GM23338 (cell line): ENCODE data around the gene LRP1B. TPM values are rescaled to one million over a fixed set of nuclear protein-coding genes. Genes with fewer than 3 reads are reported as not detected.

Experiments
- ATAC-seq: fragments of 200-7000 bp; cut with Tn5 transposase; 3 replicates; pipeline ENCODE4 v1.9.1; 2020
- DNase-seq: peaks from one replicate; pipeline ENCODE4 v3.0.0-alpha.2; 2015; ENCODE audit warnings: low spot score
- H2AFZ ChIP-seq: fragments of 200-600 bp; sonication (generic); 2 replicates; pipeline ENCODE4 v1.8.0; 2016; ENCODE audit warnings: antibody characterized with exemption, mild to moderate bottlenecking, moderate library complexity
- H3F3A ChIP-seq: fragments of 200-600 bp; sonication (generic); replicated peaks from 2 replicates; pipeline ENCODE4 v1.8.0; 2017; ENCODE audit warnings: antibody characterized with exemption, mixed run types, low read depth
- H3K27ac ChIP-seq: fragments of 200-600 bp; sonication (generic); 2 replicates; pipeline ENCODE4 v1.6.1; 2016; ENCODE audit warnings: low read depth
- H3K27me3 ChIP-seq: fragments of 200-600 bp; sonication (generic); 2 replicates; pipeline ENCODE4 v1.8.0; 2016; ENCODE audit warnings: mild to moderate bottlenecking, mixed run types, moderate library complexity; ENCODE audit not compliant: insufficient read depth
- H3K36me3 ChIP-seq: fragments of 200-600 bp; sonication (generic); 2 replicates; pipeline ENCODE4 v1.8.0; 2016; ENCODE audit warnings: mild to moderate bottlenecking; ENCODE audit not compliant: insufficient read depth
- H3K4me1 ChIP-seq: fragments of 200-600 bp; sonication (generic); 2 replicates; pipeline ENCODE4 v1.8.0; 2016; ENCODE audit warnings: mild to moderate bottlenecking, moderate library complexity; ENCODE audit not compliant: insufficient read depth
- H3K4me2 ChIP-seq: fragments of 200-600 bp; sonication (generic); 2 replicates; pipeline ENCODE4 v1.7.1; 2017; ENCODE audit warnings: mixed run types
- H3K4me3 ChIP-seq: fragments of 200-600 bp; sonication (generic); 2 replicates; pipeline ENCODE4 v1.6.1; 2016; ENCODE audit warnings: mixed run types
- H3K79me2 ChIP-seq: fragments of 200-600 bp; sonication (generic); replicated peaks from 2 replicates; pipeline ENCODE4 v1.8.0; 2017; ENCODE audit warnings: mild to moderate bottlenecking; ENCODE audit not compliant: insufficient read depth
- H3K9me2 ChIP-seq: fragments of 200-600 bp; sonication (generic); 2 replicates; pipeline ENCODE4 v1.8.0; 2017; ENCODE audit not compliant: insufficient read depth
- H4K20me1 ChIP-seq: fragments of 200-600 bp; sonication (generic); replicated peaks from 2 replicates; pipeline ENCODE4 v1.8.0; 2017; ENCODE audit warnings: mild to moderate bottlenecking; ENCODE audit not compliant: insufficient read depth
- H3K27ac Mint-ChIP-seq: 2 replicates; pipeline ENCODE4 v1.8.0; 2020; ENCODE audit warnings: inconsistent platforms, mild to moderate bottlenecking, moderate library complexity, mixed read lengths
- H3K27me3 Mint-ChIP-seq: 3 replicates; pipeline ENCODE4 v1.8.0; 2022; ENCODE audit warnings: low read depth, mild to moderate bottlenecking, moderate library complexity, mixed read lengths, inconsistent platforms; ENCODE audit not compliant: insufficient read depth, poor library complexity
- H3K36me3 Mint-ChIP-seq: 3 replicates; pipeline ENCODE4 v1.8.0; 2021; ENCODE audit warnings: low read depth, mild to moderate bottlenecking, inconsistent platforms, moderate library complexity, mixed read lengths
- H3K4me1 Mint-ChIP-seq: 3 replicates; pipeline ENCODE4 v1.8.0; 2020; ENCODE audit warnings: mild to moderate bottlenecking, inconsistent platforms, mixed read lengths
- H3K4me3 Mint-ChIP-seq: 3 replicates; pipeline ENCODE4 v1.8.0; 2021; ENCODE audit warnings: moderate library complexity, mild to moderate bottlenecking, inconsistent platforms, mixed read lengths
- H3K9me3 Mint-ChIP-seq: 3 replicates; pipeline ENCODE4 v1.8.0; 2020; ENCODE audit warnings: moderate library complexity, mild to moderate bottlenecking, inconsistent platforms, mixed read lengths
- CREB1 ChIP-seq: fragments of 250-450 bp; sonication (Bioruptor Pico); IDR thresholded peaks from 2 replicates; pipeline ENCODE4 v1.5.0; 2020; ENCODE audit warnings: low read depth, mild to moderate bottlenecking, moderate library complexity
- EZH2phosphoT487 ChIP-seq: fragments of 200-600 bp; sonication (generic); IDR thresholded peaks from one replicate; pipeline ENCODE4 v1.8.1; 2018; ENCODE audit warnings: antibody characterized with exemption; ENCODE audit not compliant: unreplicated experiment
- JUNB ChIP-seq: IDR thresholded peaks from one replicate; pipeline ENCODE4 v1.6.1; 2016; ENCODE audit warnings: antibody characterized with exemption; ENCODE audit not compliant: unreplicated experiment
- NANOG ChIP-seq: IDR thresholded peaks from 2 replicates; pipeline ENCODE4 v1.6.1; 2016; ENCODE audit warnings: antibody characterized with exemption, borderline replicate concordance
- POLR2AphosphoS5 ChIP-seq: IDR thresholded peaks from 2 replicates; pipeline ENCODE4 v1.6.1; 2016; ENCODE audit warnings: antibody characterized with exemption, low read depth
- ZNF331 ChIP-seq: fragments of 250-450 bp; sonication (Bioruptor Pico); IDR thresholded peaks from 2 replicates; pipeline ENCODE4 v1.5.0; 2020; ENCODE audit warnings: low read depth, mild to moderate bottlenecking, moderate library complexity
- polyA plus RNA-seq: library from polyadenylated mRNA; unstranded; fragments of >200 nt; fragmentation: Nextera tagmentation; extraction: Ambion mirVana; gene quantifications from 2 replicates; pipeline ENCODE4 v1.2.1, GENCODE V29; 2016
- total RNA-seq: library from RNA; depleted of rRNA; stranded (reverse); fragments of >200 nt; shearing (Covaris generic); gene quantifications from 2 replicates; pipeline ENCODE4 v1.2.3, GENCODE V29; 2014
- TF ChIP-seq, protein P1 (sequence below), 2 experiments: fragments of 200-600 bp in 1 of 2; sonication (generic) in 1 of 2; conservative IDR thresholded peaks; 2 replicates each; pipeline versions ENCODE4 v1.5.1 to v1.6.1; 2016 to 2017; ENCODE audit warnings: antibody characterized with exemption in 2 of 2, low read depth in 2 of 2, mild to moderate bottlenecking in 2 of 2, moderate library complexity in 1 of 2
- TF ChIP-seq, protein P2 (sequence below): IDR thresholded peaks from one replicate; pipeline ENCODE4 v1.6.1; 2018; ENCODE audit warnings: antibody characterized with exemption; ENCODE audit not compliant: unreplicated experiment
- TF ChIP-seq, protein P3 (sequence below): fragments of 250-450 bp; sonication (Bioruptor Pico); IDR thresholded peaks from 2 replicates; pipeline ENCODE4 v1.5.0; 2020; ENCODE audit warnings: mild to moderate bottlenecking, moderate library complexity

The LRP1B gene
- total and polyA plus RNA-seq, 2 experiments from 2014 or later = 0.15 to 0.97 TPM

DNA sequence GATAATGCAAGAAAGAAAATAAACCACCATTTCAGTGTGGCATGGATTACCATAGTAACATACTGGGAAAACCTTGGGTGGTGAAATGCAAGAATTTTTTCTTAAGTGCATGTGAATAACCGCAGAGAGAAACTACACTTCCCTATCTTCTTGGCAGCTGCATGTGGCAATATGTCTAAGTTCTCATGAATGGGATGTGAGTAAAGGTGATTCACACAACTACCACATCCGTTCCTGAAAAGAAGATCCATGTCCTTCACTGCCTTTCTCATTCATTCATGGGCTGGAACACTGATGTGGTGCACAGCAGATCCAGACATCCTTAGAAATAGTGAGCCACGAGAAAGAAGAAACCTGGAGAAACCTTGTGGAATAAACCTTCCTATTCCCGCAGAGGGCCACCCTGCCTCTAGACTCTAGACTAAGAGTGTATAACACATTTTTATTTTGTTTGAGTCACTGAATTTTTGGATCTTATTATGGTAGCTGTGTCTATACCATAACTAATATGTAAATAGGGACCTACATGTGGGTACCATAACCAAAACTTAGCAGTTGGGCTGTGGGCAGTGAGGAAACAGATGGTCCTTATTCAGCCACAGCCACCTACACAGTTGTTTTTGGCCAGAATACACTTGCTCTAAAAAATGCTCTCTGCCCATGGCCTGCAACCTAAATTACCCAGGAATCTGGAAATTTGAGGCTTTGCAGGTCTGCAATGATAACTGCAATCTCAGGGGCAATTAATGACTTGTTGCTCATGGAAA lies 573.3 kb downstream of the LRP1B start:
- no peak overlapping the region for H3K4me2 ChIP-seq
- no peak overlapping the region for H3K27ac Mint-ChIP-seq
- no peak overlapping the region for H2AFZ ChIP-seq
- H3K4me3 Mint-ChIP-seq = no peak overlapping the region
- no peaks in the 10 kb centered on the region for H4K20me1 ChIP-seq
- H3K9me3 Mint-ChIP-seq = no peaks in the 10 kb centered on the region
- H3K36me3 ChIP-seq = no peaks in the 10 kb centered on the region
- H3K9me2 ChIP-seq = no peaks in the 10 kb centered on the region
- H3K27me3 Mint-ChIP-seq = no peaks in the 10 kb centered on the region
- no peak for DNase-seq
- no peaks in the 10 kb centered on the region for H3K27me3 ChIP-seq
- no peaks in the 10 kb centered on the region for H3F3A ChIP-seq
- peaks cover 14% of the 10 kb centered on the region; the same call in 1 of the 2 replicates for H3K4me1 ChIP-seq
- no peak overlapping the region for H3K27ac ChIP-seq
- no peak for TF ChIP-seq EZH2phosphoT487
- TF ChIP-seq, protein P1, sequence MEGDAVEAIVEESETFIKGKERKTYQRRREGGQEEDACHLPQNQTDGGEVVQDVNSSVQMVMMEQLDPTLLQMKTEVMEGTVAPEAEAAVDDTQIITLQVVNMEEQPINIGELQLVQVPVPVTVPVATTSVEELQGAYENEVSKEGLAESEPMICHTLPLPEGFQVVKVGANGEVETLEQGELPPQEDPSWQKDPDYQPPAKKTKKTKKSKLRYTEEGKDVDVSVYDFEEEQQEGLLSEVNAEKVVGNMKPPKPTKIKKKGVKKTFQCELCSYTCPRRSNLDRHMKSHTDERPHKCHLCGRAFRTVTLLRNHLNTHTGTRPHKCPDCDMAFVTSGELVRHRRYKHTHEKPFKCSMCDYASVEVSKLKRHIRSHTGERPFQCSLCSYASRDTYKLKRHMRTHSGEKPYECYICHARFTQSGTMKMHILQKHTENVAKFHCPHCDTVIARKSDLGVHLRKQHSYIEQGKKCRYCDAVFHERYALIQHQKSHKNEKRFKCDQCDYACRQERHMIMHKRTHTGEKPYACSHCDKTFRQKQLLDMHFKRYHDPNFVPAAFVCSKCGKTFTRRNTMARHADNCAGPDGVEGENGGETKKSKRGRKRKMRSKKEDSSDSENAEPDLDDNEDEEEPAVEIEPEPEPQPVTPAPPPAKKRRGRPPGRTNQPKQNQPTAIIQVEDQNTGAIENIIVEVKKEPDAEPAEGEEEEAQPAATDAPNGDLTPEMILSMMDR (conservative IDR thresholded peaks at IDR 0.05; ENCODE audit: low read depth in 2 of 2) = no peak
- TF ChIP-seq JUNB = no peak
- TF ChIP-seq, protein P2, sequence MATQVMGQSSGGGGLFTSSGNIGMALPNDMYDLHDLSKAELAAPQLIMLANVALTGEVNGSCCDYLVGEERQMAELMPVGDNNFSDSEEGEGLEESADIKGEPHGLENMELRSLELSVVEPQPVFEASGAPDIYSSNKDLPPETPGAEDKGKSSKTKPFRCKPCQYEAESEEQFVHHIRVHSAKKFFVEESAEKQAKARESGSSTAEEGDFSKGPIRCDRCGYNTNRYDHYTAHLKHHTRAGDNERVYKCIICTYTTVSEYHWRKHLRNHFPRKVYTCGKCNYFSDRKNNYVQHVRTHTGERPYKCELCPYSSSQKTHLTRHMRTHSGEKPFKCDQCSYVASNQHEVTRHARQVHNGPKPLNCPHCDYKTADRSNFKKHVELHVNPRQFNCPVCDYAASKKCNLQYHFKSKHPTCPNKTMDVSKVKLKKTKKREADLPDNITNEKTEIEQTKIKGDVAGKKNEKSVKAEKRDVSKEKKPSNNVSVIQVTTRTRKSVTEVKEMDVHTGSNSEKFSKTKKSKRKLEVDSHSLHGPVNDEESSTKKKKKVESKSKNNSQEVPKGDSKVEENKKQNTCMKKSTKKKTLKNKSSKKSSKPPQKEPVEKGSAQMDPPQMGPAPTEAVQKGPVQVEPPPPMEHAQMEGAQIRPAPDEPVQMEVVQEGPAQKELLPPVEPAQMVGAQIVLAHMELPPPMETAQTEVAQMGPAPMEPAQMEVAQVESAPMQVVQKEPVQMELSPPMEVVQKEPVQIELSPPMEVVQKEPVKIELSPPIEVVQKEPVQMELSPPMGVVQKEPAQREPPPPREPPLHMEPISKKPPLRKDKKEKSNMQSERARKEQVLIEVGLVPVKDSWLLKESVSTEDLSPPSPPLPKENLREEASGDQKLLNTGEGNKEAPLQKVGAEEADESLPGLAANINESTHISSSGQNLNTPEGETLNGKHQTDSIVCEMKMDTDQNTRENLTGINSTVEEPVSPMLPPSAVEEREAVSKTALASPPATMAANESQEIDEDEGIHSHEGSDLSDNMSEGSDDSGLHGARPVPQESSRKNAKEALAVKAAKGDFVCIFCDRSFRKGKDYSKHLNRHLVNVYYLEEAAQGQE = no peak
- TF ChIP-seq POLR2AphosphoS5 = no peak
- no peak for TF ChIP-seq CREB1 (CRISPR knock-in tag)
- no peak for TF ChIP-seq ZNF331
- H3K4me1 Mint-ChIP-seq = peaks cover 25% of the 10 kb centered on the region
- H3K36me3 Mint-ChIP-seq = no peaks in the 10 kb centered on the region
- no peak overlapping the region for H3K4me3 ChIP-seq
- no peaks in the 10 kb centered on the region for H3K79me2 ChIP-seq
- no peak for ATAC-seq

DNA sequence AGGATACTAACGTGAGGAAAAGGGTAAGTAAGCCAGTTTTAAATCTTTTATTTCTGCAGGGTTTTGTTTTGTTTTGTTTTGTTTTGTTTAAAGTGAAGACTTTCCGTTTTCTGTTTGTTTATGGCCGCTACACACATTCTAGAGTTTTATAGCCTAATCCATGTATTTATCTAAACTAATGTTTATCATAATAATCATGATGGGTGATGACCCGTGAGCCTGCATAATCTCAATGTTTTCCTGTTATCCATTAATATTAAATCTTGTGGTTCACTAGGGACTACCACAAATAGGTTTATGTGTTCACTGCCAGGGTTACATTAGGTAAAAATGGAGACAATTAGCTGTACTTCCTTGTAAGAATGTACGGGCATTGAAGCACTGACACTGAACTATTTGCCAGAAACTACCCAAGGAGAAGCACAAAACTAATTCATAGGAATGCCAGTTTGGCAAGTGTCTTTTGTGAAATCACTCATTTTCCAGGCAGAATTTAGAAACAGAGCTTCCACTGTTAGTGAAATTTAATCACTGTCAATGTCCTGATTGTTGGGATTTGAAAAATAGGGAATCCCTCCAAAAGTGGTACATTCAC lies 574.8 kb downstream of the LRP1B start:
- ATAC-seq = no peak
- no peaks in the 10 kb centered on the region for H3K36me3 ChIP-seq
- H3K4me1 Mint-ChIP-seq = peaks cover 21% of the 10 kb centered on the region
- TF ChIP-seq ZNF331 = no peak
- no peak for TF ChIP-seq POLR2AphosphoS5
- TF ChIP-seq, protein P3, sequence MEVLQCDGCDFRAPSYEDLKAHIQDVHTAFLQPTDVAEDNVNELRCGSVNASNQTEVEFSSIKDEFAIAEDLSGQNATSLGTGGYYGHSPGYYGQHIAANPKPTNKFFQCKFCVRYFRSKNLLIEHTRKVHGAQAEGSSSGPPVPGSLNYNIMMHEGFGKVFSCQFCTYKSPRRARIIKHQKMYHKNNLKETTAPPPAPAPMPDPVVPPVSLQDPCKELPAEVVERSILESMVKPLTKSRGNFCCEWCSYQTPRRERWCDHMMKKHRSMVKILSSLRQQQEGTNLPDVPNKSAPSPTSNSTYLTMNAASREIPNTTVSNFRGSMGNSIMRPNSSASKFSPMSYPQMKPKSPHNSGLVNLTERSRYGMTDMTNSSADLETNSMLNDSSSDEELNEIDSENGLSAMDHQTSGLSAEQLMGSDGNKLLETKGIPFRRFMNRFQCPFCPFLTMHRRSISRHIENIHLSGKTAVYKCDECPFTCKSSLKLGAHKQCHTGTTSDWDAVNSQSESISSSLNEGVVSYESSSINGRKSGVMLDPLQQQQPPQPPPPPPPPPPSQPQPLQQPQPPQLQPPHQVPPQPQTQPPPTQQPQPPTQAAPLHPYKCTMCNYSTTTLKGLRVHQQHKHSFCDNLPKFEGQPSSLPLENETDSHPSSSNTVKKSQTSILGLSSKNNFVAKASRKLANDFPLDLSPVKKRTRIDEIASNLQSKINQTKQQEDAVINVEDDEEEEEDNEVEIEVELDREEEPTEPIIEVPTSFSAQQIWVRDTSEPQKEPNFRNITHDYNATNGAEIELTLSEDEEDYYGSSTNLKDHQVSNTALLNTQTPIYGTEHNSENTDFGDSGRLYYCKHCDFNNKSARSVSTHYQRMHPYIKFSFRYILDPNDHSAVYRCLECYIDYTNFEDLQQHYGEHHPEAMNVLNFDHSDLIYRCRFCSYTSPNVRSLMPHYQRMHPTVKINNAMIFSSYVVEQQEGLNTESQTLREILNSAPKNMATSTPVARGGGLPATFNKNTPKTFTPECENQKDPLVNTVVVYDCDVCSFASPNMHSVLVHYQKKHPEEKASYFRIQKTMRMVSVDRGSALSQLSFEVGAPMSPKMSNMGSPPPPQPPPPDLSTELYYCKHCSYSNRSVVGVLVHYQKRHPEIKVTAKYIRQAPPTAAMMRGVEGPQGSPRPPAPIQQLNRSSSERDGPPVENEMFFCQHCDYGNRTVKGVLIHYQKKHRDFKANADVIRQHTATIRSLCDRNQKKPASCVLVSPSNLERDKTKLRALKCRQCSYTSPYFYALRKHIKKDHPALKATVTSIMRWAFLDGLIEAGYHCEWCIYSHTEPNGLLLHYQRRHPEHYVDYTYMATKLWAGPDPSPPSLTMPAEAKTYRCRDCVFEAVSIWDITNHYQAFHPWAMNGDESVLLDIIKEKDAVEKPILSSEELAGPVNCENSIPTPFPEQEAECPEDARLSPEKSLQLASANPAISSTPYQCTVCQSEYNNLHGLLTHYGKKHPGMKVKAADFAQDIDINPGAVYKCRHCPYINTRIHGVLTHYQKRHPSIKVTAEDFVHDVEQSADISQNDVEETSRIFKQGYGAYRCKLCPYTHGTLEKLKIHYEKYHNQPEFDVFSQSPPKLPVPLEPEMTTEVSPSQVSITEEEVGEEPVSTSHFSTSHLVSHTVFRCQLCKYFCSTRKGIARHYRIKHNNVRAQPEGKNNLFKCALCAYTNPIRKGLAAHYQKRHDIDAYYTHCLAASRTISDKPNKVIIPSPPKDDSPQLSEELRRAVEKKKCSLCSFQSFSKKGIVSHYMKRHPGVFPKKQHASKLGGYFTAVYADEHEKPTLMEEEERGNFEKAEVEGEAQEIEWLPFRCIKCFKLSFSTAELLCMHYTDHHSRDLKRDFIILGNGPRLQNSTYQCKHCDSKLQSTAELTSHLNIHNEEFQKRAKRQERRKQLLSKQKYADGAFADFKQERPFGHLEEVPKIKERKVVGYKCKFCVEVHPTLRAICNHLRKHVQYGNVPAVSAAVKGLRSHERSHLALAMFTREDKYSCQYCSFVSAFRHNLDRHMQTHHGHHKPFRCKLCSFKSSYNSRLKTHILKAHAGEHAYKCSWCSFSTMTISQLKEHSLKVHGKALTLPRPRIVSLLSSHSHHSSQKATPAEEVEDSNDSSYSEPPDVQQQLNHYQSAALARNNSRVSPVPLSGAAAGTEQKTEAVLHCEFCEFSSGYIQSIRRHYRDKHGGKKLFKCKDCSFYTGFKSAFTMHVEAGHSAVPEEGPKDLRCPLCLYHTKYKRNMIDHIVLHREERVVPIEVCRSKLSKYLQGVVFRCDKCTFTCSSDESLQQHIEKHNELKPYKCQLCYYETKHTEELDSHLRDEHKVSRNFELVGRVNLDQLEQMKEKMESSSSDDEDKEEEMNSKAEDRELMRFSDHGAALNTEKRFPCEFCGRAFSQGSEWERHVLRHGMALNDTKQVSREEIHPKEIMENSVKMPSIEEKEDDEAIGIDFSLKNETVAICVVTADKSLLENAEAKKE (CRISPR knock-in tag) = no peak
- no peak for TF ChIP-seq NANOG

More for the DNA sequence above, 574.8 kb downstream of the LRP1B start:
- Mint-ChIP-seq H3K4me3 (no peak overlapping the region), H3K9me3 (no peaks in the 10 kb centered on the region), H3K27ac (0 out of 2 replicates have a peak overlapping the region, but pooled peaks have one; percentile 69), H3K36me3 (no peaks in the 10 kb centered on the region), H3K27me3 (no peaks in the 10 kb centered on the region)
- Histone ChIP-seq H3K4me1 (peaks cover 10% of the 10 kb centered on the region; the same call in 1 of the 2 replicates), H3K9me2 (no peaks in the 10 kb centered on the region), H3K4me3 (no peak overlapping the region), H3K4me2 (no peak overlapping the region), H3K79me2 (no peaks in the 10 kb centered on the region), H4K20me1 (no peaks in the 10 kb centered on the region), H3F3A (no peaks in the 10 kb centered on the region), H2AFZ (no peak overlapping the region), H3K27me3 (no peaks in the 10 kb centered on the region), H3K27ac (no peak overlapping the region)
- DNase-seq = no peak
